Measurements from ENCODE around the gene MAPKAPK2. TPM values are rescaled to one million over a fixed set of nuclear protein-coding genes. Genes with fewer than 3 reads are reported as not detected.

Gene MAPKAPK2
- total and polyA plus RNA-seq, 2 of the 13 experiments (the other 11 are each of a cell fraction or from before 2014, with no cell fraction given): 16.6 to 34.0 TPM

GRCh38 chr1:206682111-206682510, 2.6 kb upstream of the MAPKAPK2 start (continued):
- no peak for TF ChIP-seq ZNF687 (CRISPR knock-in tag; IDR thresholded peaks at IDR 0.05)
- TF ChIP-seq, protein P1, sequence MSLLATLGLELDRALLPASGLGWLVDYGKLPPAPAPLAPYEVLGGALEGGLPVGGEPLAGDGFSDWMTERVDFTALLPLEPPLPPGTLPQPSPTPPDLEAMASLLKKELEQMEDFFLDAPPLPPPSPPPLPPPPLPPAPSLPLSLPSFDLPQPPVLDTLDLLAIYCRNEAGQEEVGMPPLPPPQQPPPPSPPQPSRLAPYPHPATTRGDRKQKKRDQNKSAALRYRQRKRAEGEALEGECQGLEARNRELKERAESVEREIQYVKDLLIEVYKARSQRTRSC (CRISPR knock-in tag; IDR thresholded peaks at IDR 0.05; ENCODE audit: low read depth): no peak
- TF ChIP-seq, protein P2, sequence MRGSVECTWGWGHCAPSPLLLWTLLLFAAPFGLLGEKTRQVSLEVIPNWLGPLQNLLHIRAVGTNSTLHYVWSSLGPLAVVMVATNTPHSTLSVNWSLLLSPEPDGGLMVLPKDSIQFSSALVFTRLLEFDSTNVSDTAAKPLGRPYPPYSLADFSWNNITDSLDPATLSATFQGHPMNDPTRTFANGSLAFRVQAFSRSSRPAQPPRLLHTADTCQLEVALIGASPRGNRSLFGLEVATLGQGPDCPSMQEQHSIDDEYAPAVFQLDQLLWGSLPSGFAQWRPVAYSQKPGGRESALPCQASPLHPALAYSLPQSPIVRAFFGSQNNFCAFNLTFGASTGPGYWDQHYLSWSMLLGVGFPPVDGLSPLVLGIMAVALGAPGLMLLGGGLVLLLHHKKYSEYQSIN (CRISPR knock-in tag; IDR thresholded peaks at IDR 0.05; ENCODE audit: borderline replicate concordance): no peak
- TF ChIP-seq POLR2G (IDR thresholded peaks at IDR 0.05; ENCODE audit: low read depth, low read length): no peak
- no peak for TF ChIP-seq CREB1 (IDR thresholded peaks at IDR 0.05)
- no peak for TF ChIP-seq CREB1 (CRISPR knock-in tag; IDR thresholded peaks at IDR 0.05)
- TF ChIP-seq ZSCAN12 (CRISPR knock-in tag; IDR thresholded peaks at IDR 0.05): no peak
- no peak for TF ChIP-seq FOSL2 (CRISPR knock-in tag; IDR thresholded peaks at IDR 0.05)
- no peak for TF ChIP-seq GLI4 (CRISPR knock-in tag; IDR thresholded peaks at IDR 0.05; ENCODE audit: borderline replicate concordance)
- peak; percentile 60; the same call in 1 of the 2 replicates for TF ChIP-seq ARID5B (CRISPR knock-in tag; IDR thresholded peaks at IDR 0.05)
- TF ChIP-seq ZNF121 (CRISPR knock-in tag; IDR thresholded peaks at IDR 0.05): no peak
- no peak for TF ChIP-seq ZNF724P (CRISPR knock-in tag; IDR thresholded peaks at IDR 0.05; ENCODE audit: borderline replicate concordance)
- no peak for TF ChIP-seq ZNF329 (CRISPR knock-in tag; IDR thresholded peaks at IDR 0.05; ENCODE audit: low read depth)
- no peak for TF ChIP-seq ZNF430 (CRISPR knock-in tag; IDR thresholded peaks at IDR 0.05)
- TF ChIP-seq FIP1L1 (IDR thresholded peaks at IDR 0.05; ENCODE audit: borderline replicate concordance, insufficient read depth, low read depth, low read length): no peak
- peak in 1 of 2 experiments; percentile 29; a peak in 1 of 4 replicates for TF ChIP-seq EP300 (IDR thresholded peaks at IDR 0.05; ENCODE audit: low read depth in 2 of 2, low read length in 2 of 2)
- no peak for TF ChIP-seq EP300 (CRISPR knock-in tag; IDR thresholded peaks at IDR 0.05; ENCODE audit: borderline replicate concordance)
- no peak for TF ChIP-seq MTF1 (CRISPR knock-in tag; IDR thresholded peaks at IDR 0.05)
- no peak for TF ChIP-seq MAFF (IDR thresholded peaks at IDR 0.05; ENCODE audit: low read depth, low read length)
- TF ChIP-seq ZNF883 (CRISPR knock-in tag; IDR thresholded peaks at IDR 0.05; ENCODE audit: not compliant biosample characterization): no peak
- no peak for TF ChIP-seq ZNF605 (CRISPR knock-in tag; IDR thresholded peaks at IDR 0.05)
